Ishikawa (cell line): ENCODE results near the gene RAF1.

Experiments
- CEBPB ChIP-seq: IDR thresholded peaks from 2 replicates; pipeline ENCODE4 v1.6.1; 2012
- CREB1 ChIP-seq: IDR thresholded peaks from 2 replicates; pipeline ENCODE4 v1.6.1; 2012; ENCODE audit warnings: low read depth
- EGR1 ChIP-seq: IDR thresholded peaks from 2 replicates; pipeline ENCODE4 v1.6.1; 2012
- EP300 ChIP-seq: IDR thresholded peaks from 2 replicates; pipeline ENCODE4 v1.6.1; 2012; ENCODE audit warnings: borderline replicate concordance
- FOXM1 ChIP-seq: IDR thresholded peaks from 2 replicates; pipeline ENCODE4 v1.6.1; 2012; ENCODE audit warnings: low read depth, borderline replicate concordance
- MAX ChIP-seq: IDR thresholded peaks from 2 replicates; pipeline ENCODE4 v1.6.1; 2012
- NFIC ChIP-seq: IDR thresholded peaks from 2 replicates; pipeline ENCODE4 v1.6.1; 2012
- RAD21 ChIP-seq: IDR thresholded peaks from 2 replicates; pipeline ENCODE4 v1.6.1; 2012; ENCODE audit warnings: low read depth
- REST ChIP-seq: IDR thresholded peaks from 2 replicates; pipeline ENCODE4 v1.6.1; 2012; ENCODE audit warnings: low read depth, mild to moderate bottlenecking
- TAF1 ChIP-seq: IDR thresholded peaks from 2 replicates; pipeline ENCODE4 v1.6.1; 2012; ENCODE audit warnings: low read depth, mild to moderate bottlenecking
- TCF12 ChIP-seq: IDR thresholded peaks from 2 replicates; pipeline ENCODE4 v1.6.1; 2012; ENCODE audit warnings: low read depth
- TEAD4 ChIP-seq: IDR thresholded peaks from 2 replicates; pipeline ENCODE4 v1.6.1; 2012
- USF1 ChIP-seq: IDR thresholded peaks from 2 replicates; pipeline ENCODE4 v1.6.1; 2012
- YY1 ChIP-seq: IDR thresholded peaks from 2 replicates; pipeline ENCODE4 v1.6.1; 2012; ENCODE audit warnings: low read depth
- ZBTB7A ChIP-seq: IDR thresholded peaks from 2 replicates; pipeline ENCODE4 v1.6.1; 2012; ENCODE audit warnings: low read depth

The RAF1 gene

GRCh38 chr3:12695916-12696315 lies 32.0 kb upstream of the RAF1 start:
- TF ChIP-seq CREB1 (no peak), RAD21 (no peak), FOXM1 (no peak), TEAD4 (no peak), YY1 (no peak)

GRCh38 chr3:12695112-12695511 lies 31.2 kb upstream of the RAF1 start:
- TF ChIP-seq CEBPB (peak; percentile 32; the same call in 1 of the 2 replicates), USF1 (no peak), NFIC (no peak)

GRCh38 chr3:12692444-12692843 lies 28.5 kb upstream of the RAF1 start:
- TF ChIP-seq YY1 = no peak
- TF ChIP-seq TCF12 = no peak
- TF ChIP-seq TEAD4 = no peak
- TF ChIP-seq RAD21 = no peak
- TF ChIP-seq USF1 = no peak

GRCh38 chr3:12689997-12690711 lies 26.2 kb upstream of the RAF1 start:
- TF ChIP-seq CREB1 = no peak

DNA sequence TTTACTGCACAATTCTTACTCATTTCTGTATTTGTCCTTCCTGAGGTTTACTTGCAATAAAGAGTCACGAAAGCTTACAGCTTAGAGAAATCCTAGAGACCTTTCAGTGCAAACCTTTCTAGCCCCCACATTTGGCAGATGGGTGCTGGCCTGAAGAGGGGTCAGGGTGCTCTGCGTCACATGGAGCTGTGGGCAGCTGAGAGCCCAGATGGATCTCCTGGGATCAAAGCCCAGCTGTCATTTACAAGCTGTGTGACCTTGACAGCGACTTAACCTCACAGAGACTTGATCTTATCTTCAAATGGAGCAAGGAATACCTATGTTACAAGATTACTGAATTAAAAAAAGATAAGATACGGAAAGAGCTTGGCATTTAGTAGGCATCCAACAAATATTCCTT lies 24.0 kb upstream of the RAF1 start:
- no peak for TF ChIP-seq TEAD4
- TF ChIP-seq CREB1 = no peak
- TF ChIP-seq TAF1 = no peak
- TF ChIP-seq ZBTB7A = no peak
- TF ChIP-seq FOXM1 = no peak
- no peak for TF ChIP-seq EGR1
- no peak for TF ChIP-seq CEBPB
- no peak for TF ChIP-seq USF1
- TF ChIP-seq YY1 = no peak
- TF ChIP-seq TCF12 = no peak
- no peak for TF ChIP-seq REST
- no peak for TF ChIP-seq RAD21
- no peak for TF ChIP-seq MAX
- TF ChIP-seq EP300 = no peak
- TF ChIP-seq NFIC = no peak

GRCh38 chr3:12686096-12686495 lies 22.2 kb upstream of the RAF1 start:
- no peak for TF ChIP-seq MAX
- TF ChIP-seq TEAD4 = no peak
- TF ChIP-seq EGR1 = no peak
- no peak for TF ChIP-seq CEBPB
- TF ChIP-seq CREB1 = no peak
- TF ChIP-seq ZBTB7A = no peak
- no peak for TF ChIP-seq EP300
- no peak for TF ChIP-seq FOXM1
- no peak for TF ChIP-seq RAD21
- no peak for TF ChIP-seq NFIC
- TF ChIP-seq TAF1 = no peak
- TF ChIP-seq REST = no peak
- no peak for TF ChIP-seq TCF12
- no peak for TF ChIP-seq USF1
- no peak for TF ChIP-seq YY1
